RKO (cell line): ENCODE results near the gene HRC.
A peak's percentile ranks its signal among the peaks of the same experiment; 100 is the strongest.

Experiments used
- DNase-seq: peaks from one replicate; pipeline ENCODE4 v3.0.0-alpha.2; 2016; ENCODE audit warnings: low spot score

The HRC gene

DNA sequence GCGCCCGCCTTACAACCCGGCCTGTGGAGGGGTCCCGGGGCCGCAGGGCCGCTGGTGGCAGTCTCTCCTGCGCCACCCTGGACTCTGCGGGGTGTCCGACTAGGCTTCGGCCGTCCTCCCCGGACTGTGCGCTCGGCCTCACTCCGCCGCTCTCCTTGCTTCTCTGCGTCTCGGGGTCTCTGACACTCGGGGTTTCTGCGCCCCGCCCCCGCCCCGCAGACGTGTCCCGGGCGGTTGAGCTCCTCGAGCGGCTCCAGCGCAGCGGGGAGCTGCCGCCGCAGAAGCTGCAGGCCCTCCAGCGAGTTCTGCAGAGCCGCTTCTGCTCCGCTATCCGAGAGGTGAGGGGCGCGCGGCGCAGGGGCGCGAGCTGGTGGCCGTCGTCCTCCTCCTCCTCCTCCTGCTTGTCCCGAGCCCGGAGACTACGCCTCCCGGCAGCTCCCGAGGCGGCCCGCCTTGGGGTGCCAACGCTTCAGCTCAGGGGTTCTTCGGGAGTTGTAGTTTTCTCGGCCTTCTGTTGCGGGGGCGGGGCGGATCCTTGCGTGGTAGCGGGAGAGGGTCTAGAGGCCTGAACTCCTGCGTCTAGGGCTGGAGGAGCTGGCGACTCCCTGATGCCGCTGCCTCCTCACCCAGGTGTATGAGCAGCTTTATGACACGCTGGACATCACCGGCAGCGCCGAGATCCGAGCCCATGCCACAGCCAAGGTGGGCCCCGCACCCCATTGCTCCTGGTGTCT lies 40.4 kb downstream of the HRC start:
- peak; percentile 81 for DNase-seq

DNA sequence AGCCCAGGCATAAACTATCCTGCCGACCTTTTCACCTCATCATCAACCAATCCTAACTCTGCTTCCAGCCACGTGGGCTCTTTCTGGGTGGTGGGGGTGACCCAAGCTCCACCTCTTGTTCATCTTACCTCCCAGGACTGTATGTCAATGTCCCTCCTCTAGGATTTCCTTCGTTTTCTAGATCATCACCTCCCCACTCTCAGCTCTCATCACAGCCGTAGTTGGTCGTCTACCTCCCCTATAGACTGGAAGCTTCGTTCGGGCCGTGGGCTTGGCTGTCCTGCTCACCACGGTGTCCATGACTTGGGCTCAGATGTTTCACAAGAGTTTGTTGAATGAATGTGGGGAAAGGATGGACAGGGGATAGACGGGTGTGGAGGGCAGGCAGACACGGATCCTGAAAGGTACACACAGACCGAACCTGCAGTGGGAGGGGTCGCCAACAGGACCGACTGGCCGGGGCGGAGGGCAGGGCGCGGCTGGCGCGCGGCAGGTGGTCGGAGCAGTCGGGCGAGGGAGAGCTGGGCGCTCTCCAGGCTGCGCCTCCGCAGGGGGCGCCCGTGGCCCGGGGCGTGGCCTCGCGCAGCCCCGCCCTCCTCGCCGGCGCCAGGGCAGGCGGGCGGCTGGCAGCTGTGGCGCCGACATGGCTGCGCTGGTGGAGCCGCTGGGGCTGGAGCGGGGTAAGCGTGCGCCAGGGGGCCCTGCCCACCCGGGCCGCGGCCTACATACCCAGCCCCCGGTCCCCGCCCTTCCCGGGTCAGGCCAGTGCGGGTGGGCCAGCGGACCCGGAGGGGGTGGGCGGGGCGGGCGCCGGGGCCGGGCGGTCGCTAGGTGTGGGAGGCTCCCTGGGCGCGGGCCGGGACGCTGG lies 41.2 kb downstream of the HRC start, which contains the start of gene LIN7B:
Gene LIN7B, plus strand, starts transcription at position 609 of the 868 bp plus-strand sequence. Its CDS starts 35 bp downstream, at position 644.
- DNase-seq: peak; percentile 74

GRCh38 chr19:49111218-49111998 lies 43.8 kb downstream of the HRC start:
- no peak for DNase-seq

DNA sequence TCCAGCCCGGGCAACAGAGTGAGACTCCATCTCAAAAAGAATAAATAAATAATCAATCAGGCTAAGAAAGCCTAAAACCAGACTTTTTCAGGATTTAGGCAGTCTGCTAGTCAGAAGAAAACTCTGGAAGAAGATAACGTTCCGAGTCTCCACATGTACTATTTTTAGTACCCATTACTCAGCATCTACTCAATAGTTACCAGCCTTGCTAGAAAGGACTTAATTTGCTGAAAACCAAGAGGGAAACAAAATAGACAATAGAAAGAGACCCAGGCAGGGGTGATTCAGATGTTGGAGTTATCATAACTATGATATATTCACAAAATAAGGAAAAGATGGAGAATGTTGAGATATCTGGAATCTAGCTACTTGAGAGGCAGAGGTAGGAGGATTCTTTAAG lies 44.6 kb downstream of the HRC start:
- DNase-seq: peak; percentile 43

DNA sequence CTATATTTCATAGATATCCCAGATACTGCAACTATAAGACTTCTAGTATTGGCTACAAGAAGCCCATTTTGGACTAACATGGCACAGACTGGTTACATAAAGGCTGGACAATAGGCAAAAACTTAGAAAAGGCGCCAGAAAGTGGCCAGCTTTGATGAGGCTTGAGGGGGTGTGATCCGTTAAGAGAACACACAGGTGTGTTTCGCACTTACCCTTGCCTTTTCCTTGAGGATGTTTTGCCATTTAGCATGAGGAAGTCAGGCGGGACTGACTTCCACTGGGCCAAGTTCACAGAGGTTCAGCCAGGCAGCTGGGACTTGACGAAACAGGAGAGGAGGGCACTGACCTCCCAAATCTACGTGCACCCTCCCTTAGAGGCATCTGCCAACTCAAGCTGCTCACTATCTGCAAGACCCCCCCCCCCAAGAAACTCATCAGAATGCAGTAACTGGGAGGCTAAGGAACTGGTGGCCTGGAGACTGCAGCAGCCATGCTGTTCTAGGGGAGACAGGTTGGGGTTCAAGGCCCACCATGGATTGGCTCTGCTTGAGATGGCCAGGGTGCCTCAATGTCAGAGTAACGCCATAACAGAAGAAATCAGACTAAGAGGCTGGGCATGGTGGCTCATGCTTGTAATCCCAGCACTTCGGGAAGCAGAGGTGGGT lies 45.5 kb downstream of the HRC start:
- DNase-seq: no peak

GRCh38 chr19:49109051-49109450 lies 46.1 kb downstream of the HRC start:
- DNase-seq: no peak

GRCh38 chr19:49107625-49108459 lies 47.4 kb downstream of the HRC start:
- no peak for DNase-seq

GRCh38 chr19:49106648-49107135 lies 48.5 kb downstream of the HRC start:
- DNase-seq: no peak

DNA sequence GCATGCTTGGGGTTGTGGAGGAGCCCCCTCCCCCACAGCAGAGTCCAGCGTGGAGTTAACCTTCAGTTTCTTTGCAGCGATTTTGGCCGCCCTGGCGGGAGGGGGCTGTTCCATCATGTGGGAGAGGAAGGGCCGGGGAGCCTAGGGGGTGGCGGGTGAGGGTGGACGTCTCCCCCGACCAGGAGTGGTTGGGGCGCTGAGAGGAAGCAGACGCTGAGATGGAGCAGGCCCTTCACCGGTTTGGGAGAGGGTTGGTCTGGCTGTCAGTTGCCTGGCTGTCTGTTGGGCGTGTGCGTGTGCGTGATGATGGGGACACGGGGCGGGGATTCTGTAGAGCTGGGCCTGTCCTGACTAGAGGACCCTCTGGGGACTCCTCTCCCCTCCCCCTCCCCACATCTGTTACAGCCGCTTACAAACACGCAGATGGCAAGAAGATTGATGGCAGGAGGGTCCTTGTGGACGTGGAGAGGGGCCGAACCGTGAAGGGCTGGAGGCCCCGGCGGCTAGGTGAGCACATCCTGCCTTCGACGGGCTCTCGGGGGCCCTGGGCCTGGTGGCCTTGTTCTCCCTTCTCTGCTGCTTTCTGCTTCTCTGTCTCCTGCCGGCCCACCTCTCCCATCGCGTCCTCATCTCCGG lies 50.8 kb downstream of the HRC start:
- DNase-seq: no peak

GRCh38 chr19:49103331-49104085 lies 51.7 kb downstream of the HRC start:
- no peak for DNase-seq

DNA sequence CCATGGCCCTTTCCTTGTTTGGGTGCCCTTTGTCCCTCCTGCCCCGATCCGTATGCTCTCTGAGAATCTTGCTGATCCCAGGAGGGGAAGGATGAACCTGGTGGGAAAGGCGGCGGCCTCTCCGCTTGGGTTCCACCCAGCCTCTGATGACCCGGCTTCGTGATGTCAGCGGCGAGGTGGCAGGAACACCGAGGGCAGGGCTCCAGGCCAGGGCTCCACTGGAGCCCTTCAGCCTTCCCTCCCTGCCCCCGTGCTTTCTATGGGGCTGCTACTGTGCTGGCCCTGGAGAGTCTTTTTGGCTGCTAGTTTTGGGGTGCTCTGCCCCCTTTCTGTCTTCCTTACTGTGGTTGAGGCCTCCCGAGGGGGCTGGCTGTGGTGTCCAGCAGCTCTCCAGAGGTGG lies 52.9 kb downstream of the HRC start:
- no peak for DNase-seq
